GM06990 (cell line): ENCODE data around the gene PCYT1B.

ENCODE experiments used
- DNase-seq: peaks from one replicate; pipeline ENCODE4 v3.0.0-alpha.2; 2011; ENCODE audit not compliant: insufficient read length; ENCODE audit errors: extremely low read depth
- H3K27me3 ChIP-seq: replicated peaks from 2 replicates; pipeline ENCODE4 v1.6.0; 2011; ENCODE audit warnings: low read length; ENCODE audit not compliant: control insufficient read depth, insufficient read depth
- H3K36me3 ChIP-seq: 2 replicates; pipeline ENCODE4 v1.5.1; 2011; ENCODE audit warnings: low read length; ENCODE audit not compliant: control insufficient read depth, insufficient read depth
- H3K4me3 ChIP-seq: replicated peaks from 2 replicates; pipeline ENCODE4 v1.5.1; 2011; ENCODE audit warnings: low read depth, mild to moderate bottlenecking, control low read depth, low read length
- CTCF ChIP-seq: IDR thresholded peaks from 2 replicates; pipeline ENCODE4 v1.5.1; 2011; ENCODE audit warnings: low read length, control low read depth, mild to moderate bottlenecking, inconsistent platforms; ENCODE audit not compliant: insufficient read depth, poor library complexity, severe bottlenecking

PCYT1B gene

DNA sequence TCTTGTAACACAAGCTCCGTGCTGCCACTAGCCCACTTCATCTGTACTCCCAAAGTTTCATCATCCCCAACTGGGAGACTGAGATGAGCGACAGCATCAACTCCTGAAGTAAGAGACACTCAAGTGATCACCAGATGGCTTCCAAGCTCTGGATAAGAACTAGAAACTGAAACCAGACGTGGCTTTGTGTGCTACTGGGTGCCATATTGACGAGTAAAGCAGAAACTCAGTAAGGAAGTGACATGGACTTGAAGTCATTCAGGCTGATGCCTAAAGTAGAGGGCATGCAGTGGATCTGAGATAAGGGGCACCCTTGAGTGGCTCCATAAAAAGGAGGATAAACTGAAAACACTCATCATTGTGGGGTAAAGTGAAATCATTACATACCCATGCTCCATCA lies 72.4 kb downstream of the PCYT1B start:
- no peak for TF ChIP-seq CTCF
- DNase-seq = no peak
- H3K27me3 ChIP-seq = no peaks in the 10 kb centered on the region
- no peaks in the 10 kb centered on the region for H3K36me3 ChIP-seq
- H3K4me3 ChIP-seq = no peak overlapping the region

GRCh38 chrX:24567169-24567568 lies 80.0 kb downstream of the PCYT1B start:
- TF ChIP-seq CTCF = no peak
- H3K4me3 ChIP-seq = no peak overlapping the region
- H3K36me3 ChIP-seq = no peaks in the 10 kb centered on the region
- no peak for DNase-seq
- H3K27me3 ChIP-seq = no peaks in the 10 kb centered on the region

GRCh38 chrX:24566240-24566639 lies 80.9 kb downstream of the PCYT1B start:
- DNase-seq = no peak
- Histone ChIP-seq H3K36me3 (no peaks in the 10 kb centered on the region), H3K4me3 (no peak overlapping the region), H3K27me3 (no peaks in the 10 kb centered on the region; the same call in 1 of the 2 replicates)
- no peak for TF ChIP-seq CTCF

DNA sequence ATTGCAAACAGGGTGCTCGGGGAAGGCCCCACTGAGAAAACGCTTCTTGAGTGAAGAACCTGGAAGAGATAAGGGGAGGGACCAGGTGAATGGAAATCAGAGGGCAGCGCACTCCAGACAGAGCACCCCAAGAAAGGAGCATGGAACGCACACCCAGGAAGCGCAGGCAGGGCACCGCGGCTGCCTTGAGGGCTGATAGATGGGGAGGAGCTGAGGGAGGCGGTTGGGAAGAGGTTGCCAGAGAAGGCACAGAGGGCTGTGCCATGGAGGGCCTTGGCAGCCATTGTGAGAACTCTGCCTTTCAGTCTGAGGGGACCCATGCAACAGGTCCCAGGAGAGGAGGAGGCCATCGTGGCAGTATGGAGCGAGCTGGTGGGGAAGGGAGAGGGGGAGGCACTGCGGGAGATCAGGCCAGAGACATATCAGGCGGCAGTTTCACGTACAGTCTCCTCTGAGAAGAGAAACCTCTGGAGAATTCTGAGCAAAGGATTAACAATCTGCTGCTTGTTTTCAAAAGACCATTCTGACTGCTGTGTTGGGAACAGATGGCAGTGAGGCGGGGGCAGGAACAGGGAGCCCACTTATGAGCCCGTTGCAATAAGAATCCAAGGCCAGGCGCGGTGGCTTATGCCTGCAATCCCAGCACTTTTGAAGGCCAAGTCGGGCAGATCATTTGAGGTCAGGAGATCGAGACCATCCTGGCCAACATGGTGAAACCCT lies 83.7 kb downstream of the PCYT1B start:
- TF ChIP-seq CTCF = no peak

GRCh38 chrX:24561121-24561520 lies 86.0 kb downstream of the PCYT1B start:
- no peak for DNase-seq
- Histone ChIP-seq H3K27me3 (peaks cover 1% of the 10 kb centered on the region), H3K4me3 (no peak overlapping the region), H3K36me3 (no peaks in the 10 kb centered on the region)
- peak; percentile 46 for TF ChIP-seq CTCF

More for the DNA sequence above, 83.7 kb downstream of the PCYT1B start:
- H3K36me3 ChIP-seq = no peaks in the 10 kb centered on the region
- DNase-seq = no peak
- H3K27me3 ChIP-seq = peaks cover 1% of the 10 kb centered on the region
- H3K4me3 ChIP-seq = no peak overlapping the region

DNA sequence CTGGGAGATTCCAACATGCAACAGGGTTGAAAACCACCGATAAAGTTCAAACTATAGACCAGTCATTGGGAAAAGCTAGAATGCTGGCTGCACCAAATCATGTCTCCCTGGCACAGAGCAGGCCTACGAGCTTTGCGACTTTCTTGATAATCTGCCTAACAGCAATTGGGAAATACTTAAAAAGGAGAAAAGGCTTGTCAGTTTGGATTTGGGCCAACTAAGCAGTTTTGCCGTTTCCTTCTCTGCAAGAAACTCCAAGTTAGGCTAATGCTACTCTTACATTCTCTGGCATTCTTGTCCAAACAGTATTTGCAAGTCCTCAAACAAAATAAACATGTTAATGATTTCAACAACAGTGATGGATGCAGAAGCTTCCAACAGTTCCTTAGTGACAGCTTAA lies 94.1 kb downstream of the PCYT1B start:
- no peaks in the 10 kb centered on the region for H3K36me3 ChIP-seq
- H3K4me3 ChIP-seq = no peak overlapping the region
- no peaks in the 10 kb centered on the region for H3K27me3 ChIP-seq
- no peak for TF ChIP-seq CTCF
- DNase-seq = no peak
